Tibial nerve (tissue), 4 donors: ENCODE measurements around the gene PAGE3. TPM values are rescaled to one million over a fixed set of nuclear protein-coding genes. Genes with fewer than 3 reads are reported as not detected.

Source experiments
- total RNA-seq, 4 donors: library from RNA; depleted of rRNA; stranded (reverse); fragments of >200 nt; gene quantifications; one replicate each; pipeline ENCODE4 v1.1.0, GENCODE V29; 2016

PAGE3 gene
- total RNA-seq, 4 donors from 2014 or later: not detected

Other genes with a start within 250 kb of the PAGE3 start
- gene ALAS2, start 233.9 kb downstream of the PAGE3 start, total RNA-seq: 1 to 10 TPM in 1 of 4 donors, under 1 TPM in 1, not detected in 2; 0.30 to 1.0 TPM
- gene PAGE2B, start 189.9 kb downstream of the PAGE3 start, total RNA-seq: not detected
- gene PAGE2, start 175.9 kb downstream of the PAGE3 start, total RNA-seq: not detected
- gene PAGE5, start 44.6 kb downstream of the PAGE3 start, total RNA-seq: not detected
- 10 to 100 TPM; 28.8 to 62.7 (median 42.1) TPM for gene MAGEH1, start 187.2 kb upstream of the PAGE3 start, total RNA-seq
- 10 to 100 TPM in 1 of 4 donors, 1 to 10 TPM in 3; 1.3 to 14.3 (median 3.2) TPM for gene USP51, start 224.9 kb upstream of the PAGE3 start, total RNA-seq